Activated T-helper 1 cell treated with anti-CD3 and anti-CD28 coated beads, Interleukin-2, amount 50 U/mL, for 16 hours (primary cell): ENCODE measurements around the gene SLC7A1.

Source experiments
- DNase-seq, 2 donors: peaks; one replicate each; pipeline ENCODE4 v3.0.0-alpha.2; 2020; ENCODE audit warnings: low read depth in 1 of 2, low spot score in 1 of 2

Gene SLC7A1

DNA sequence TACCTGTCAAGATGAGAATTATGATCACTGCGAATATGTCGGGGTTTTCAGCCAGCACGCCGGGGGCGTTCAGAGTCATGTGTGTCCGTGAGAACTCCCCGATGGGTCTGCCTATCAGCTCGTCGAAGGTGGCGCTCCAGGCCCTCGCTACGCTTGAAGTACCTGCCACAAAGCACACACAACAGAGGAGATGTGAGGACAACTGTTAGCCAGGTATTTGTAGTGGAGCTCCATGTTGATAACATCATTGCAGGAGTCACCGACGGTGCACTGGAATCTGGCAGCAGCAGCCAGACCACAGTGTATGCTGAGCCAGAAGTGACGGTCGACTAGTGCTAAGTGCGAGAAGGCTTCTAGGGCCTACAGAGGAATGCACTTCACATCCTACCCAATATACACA is 62.7 kb downstream of the SLC7A1 start:
- no peak for DNase-seq

- no peak for DNase-seq
These were observed 63.4 kb downstream of the SLC7A1 start for GRCh38 chr13:29532116-29532515.

GRCh38 chr13:29530901-29531300 is 64.6 kb downstream of the SLC7A1 start:
- DNase-seq = no peak

DNA sequence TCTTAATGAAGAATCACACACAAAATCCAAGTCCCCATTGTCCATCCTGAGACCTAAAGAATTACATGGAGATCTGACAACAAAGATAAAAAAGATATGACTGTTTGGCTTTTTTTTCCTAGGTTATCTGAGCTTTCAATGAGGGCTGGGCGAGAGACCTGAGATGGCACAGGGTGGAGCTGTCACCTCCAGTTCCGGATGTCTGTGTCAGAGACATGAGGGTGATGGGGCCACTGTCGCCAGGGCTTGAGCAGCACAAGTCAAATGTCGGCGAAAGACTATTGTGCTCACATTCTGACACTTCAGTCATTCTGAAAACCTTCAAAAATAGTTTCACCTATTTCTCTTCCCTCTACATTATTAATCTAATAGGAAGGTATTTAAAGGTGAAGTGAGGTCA is 65.7 kb downstream of the SLC7A1 start:
- DNase-seq = no peak

- no peak for DNase-seq
These were observed 67.6 kb downstream of the SLC7A1 start for GRCh38 chr13:29527916-29528315.

GRCh38 chr13:29527511-29527910 is 68.0 kb downstream of the SLC7A1 start:
- no peak for DNase-seq

DNA sequence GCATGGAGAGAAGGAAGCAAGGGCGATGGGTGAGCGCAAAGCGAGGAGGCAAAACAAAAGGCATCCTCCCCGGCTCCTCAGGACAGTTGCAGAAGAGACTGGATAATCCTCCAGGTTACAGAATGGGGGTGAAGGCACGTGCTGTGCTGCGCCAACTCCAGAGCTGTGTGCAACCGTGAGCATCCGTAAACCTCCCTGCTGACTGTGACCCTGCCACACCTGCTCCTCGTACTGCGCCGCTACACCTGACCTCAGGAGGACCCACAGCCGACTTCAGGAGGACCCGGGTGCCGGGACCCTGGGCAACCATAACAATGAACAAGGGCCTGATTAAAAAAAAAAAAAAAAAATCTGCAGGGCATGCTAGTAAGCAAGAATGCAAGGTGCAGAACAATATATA is 68.7 kb downstream of the SLC7A1 start:
- no peak for DNase-seq

- no peak for DNase-seq
These were observed 69.7 kb downstream of the SLC7A1 start for GRCh38 chr13:29525757-29526156.

DNA sequence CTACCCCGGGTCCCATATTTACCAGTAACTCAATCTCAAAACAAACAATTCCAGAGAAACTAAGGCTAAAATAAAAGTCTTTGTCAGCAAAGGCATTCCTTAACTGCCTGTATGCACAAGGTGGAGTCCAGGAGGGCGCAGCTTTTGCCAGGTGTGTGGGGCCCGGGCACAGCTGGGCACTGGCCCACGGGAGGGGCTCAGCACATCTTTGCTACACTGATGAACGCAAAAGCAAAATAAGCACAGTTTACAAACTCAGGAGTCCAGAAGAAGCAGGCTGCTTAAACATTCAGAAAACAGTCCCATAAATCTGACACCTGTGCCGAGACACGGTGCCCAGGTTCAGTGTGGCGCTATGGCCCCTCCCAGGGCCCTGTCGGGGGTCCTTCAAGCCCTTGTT is 70.8 kb downstream of the SLC7A1 start:
- no peak for DNase-seq

GRCh38 chr13:29524176-29524575 is 71.3 kb downstream of the SLC7A1 start:
- DNase-seq = no peak

GRCh38 chr13:29523199-29523961 is 72.1 kb downstream of the SLC7A1 start:
- no peak for DNase-seq

- no peak for DNase-seq
These were observed 73.3 kb downstream of the SLC7A1 start for GRCh38 chr13:29522044-29522685.

- DNase-seq = no peak
These were observed 74.2 kb downstream of the SLC7A1 start for GRCh38 chr13:29521336-29521735.

DNA sequence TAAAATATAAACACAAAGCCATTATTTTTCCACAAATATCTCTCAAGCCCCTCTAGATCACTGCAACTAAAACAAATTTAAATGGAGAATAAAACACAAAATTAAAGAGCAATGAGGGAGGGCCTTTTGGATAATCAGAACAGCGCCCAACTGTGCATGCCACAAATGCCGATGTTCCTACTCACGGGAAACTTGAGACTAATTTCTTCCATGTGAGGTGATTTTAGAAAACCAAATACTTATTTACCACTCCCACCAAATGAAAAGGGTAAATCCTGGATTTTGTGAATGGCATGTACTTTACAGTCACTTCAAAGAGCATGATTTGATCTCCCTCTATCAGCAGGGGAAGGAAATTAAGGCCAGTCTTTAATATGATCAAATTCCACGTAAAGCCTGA is 74.8 kb downstream of the SLC7A1 start:
- no peak for DNase-seq

DNA sequence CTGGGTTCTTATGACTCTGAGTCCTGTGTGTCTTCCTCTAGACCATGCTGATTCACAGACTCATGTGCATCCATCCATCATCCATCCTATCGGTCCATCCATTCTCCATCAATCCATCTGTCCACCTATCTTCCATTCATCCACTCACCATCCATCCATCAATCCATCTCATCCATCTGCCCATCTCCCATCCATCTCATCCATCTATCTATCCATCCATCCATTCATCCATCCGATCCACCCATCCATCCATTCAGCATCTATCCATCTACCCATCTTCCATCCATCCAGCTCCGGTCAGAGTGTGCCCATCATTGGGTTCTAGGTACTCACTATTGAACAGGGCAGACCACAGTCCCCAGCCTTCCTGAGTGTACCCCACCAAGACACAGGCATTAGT is 75.6 kb downstream of the SLC7A1 start:
- no peak for DNase-seq

- no peak for DNase-seq
These were observed 78.6 kb downstream of the SLC7A1 start for GRCh38 chr13:29516880-29517279.

DNA sequence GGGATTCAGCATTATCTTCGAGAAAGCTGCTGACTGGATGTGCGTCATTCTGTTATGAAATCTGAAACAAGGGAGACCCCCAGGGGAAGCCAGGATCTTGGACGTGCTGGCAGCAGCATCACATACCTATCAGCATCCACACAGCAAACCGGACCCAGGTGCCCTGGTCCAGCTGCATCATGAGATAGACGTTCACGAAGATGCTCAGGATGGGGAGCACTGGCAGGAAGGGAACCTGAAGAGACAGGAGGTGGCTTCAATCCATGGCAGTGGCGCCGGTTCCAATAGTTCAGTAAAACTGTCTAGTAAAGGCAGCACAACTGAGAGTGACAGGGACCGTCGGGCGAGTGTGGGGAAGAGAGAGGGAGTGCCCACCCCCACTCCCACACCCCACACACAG is 79.5 kb downstream of the SLC7A1 start:
- DNase-seq = no peak

DNA sequence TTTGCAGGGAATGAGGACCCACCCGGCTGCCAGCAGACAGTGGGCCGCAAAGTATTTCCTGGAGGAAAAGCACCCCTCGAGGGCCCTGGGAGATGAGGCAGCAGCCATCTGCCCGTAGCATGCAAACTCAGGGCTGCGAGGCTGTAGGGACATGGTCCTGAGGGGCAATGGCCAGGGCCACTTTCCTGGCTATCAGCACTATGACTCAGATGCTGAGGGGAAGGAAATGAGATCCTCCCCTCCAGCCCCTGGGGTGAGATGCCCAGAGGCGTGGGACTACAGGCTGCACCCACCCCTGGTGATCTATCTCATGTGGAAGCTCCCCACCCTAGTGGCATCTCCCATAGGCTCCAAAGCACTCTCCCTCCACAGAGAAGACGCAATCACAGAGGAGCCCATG is 80.1 kb downstream of the SLC7A1 start:
- DNase-seq = no peak

- no peak for DNase-seq
These were observed 80.7 kb downstream of the SLC7A1 start for GRCh38 chr13:29514720-29515310.

DNA sequence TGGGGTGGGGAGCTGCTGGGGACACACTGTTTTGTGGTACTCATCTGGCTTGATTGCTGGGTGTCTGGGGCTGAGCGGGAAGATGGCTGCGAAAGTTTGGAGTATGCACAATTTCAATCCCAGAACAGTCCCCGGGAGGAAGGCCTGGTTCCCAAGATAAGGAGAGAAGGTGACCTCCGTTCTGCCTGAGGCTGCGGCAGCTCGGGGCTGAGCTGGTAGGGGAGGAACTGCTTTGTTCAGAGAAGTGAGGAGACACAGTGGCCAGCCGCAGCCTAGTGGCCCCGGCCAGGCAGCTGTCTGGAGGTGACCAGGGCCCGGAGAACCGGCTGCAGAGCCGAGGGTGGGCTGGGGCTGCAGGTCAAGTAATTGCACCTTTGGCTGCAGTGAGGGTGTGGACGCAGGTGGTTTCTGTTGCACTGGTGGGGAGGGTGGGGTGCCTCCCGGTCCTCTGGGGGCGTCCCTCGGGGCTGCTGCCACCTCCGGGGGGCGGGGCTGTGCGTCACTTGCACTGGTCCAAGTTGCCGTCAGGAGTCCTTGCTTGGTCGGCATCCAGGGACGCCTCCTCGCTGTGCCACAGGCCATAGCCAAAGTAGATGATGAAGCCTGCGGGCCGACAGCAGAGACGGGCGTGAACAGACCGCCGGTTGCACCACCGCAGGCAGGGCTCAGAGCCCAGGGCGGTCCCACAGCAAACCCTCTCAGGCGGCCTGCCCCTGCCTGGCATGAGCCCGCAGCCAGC is 81.3 kb downstream of the SLC7A1 start:
- DNase-seq = no peak

- DNase-seq = no peak
These were observed 82.2 kb downstream of the SLC7A1 start for GRCh38 chr13:29513002-29513980.
